HS-27A (cell line): ENCODE results near the gene NAA50.

Experiments
- DNase-seq: peaks from one replicate; pipeline ENCODE4 v3.0.0-alpha.2; 2012; ENCODE audit warnings: low read depth, missing footprints

NAA50 gene

GRCh38 chr3:113685956-113686721 lies 59.9 kb downstream of the NAA50 start:
- no peak for DNase-seq

DNA sequence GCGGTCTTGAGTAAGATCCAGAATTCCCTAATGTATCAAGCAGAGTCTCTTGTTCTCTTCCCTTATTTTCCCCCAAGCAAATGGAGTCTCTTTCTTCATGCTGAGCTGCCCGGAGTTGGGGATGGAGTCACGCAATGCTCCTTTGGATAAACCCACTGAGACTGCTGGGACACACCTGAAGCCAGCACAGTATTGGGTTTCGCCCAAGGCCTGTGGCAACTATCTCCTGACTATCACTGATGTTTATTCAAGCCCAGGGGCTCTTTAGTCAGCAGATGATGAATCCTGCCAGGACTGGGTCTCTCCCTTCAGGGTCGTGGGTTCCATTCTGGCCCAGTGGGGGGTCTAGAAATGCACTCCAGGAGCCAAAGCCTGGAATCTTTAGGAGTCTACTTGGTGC lies 60.9 kb downstream of the NAA50 start:
- no peak for DNase-seq

DNA sequence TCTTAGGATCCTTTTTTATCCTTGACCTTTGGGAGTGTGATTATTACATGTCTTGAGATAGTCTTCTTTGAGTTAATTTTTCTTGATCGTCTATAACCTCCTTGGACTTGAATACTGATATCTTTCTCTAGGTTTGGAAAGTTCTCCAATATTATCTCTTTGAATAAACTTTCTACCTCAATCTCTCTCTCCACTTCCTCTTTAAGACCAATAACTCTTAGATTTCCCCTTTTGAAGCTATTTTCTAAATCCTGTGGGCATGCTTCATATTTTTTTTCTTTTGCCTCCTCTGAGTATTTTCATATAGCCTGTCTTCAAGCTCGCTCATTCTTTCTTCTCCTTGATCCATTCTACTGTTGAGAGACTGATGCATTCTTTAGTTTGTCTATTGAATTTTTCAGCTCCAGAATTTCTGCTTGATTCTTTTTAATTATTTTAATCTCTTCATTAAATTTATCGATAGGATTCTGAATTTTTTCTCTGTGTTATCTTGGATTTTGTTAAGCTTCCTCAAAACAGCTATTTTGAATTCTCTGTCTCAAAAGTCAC lies 61.7 kb downstream of the NAA50 start:
- DNase-seq, result no peak

DNA sequence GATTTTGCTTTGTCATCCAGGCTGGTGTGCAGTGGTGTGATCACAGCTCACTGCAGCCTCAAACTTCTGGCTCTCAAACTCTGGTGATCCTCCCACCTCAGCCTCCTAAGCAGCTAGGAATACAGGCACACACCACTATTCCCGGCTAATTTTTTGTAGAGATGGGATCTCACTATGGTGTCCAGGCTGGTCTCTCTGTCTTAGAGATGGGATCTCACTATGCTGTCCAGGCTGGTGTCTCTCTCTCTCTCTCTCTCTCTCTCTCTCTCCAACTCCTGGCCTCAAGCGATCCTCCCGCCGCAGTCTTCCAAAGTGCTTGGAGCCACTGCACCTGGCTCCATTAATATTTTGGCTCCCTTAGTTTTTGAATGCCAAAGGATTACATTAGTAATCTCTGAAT lies 67.3 kb downstream of the NAA50 start:
- DNase-seq, result no peak

- DNase-seq, result no peak
These were observed 68.3 kb downstream of the NAA50 start for GRCh38 chr3:113677737-113678136.

GRCh38 chr3:113676261-113676660 lies 69.8 kb downstream of the NAA50 start:
- DNase-seq, result no peak

DNA sequence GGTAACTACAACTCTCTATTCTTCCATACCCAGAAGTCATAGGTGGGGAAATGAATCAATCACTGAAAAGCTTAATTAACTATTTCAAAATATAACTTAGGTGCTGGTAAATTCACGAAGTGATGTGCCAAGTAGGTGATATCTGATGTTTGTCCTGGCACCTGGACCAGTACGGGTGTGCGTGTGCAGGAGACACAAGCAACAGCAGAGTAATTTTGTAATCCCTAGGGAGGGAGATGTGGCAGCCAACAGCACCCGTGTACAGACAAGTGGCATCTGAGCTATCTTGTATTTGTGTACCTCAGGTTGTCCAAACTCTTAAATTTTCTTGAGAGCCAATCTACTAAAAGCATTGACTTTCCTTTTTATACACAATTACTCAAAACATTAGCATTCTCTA lies 72.5 kb downstream of the NAA50 start:
- DNase-seq, result no peak

DNA sequence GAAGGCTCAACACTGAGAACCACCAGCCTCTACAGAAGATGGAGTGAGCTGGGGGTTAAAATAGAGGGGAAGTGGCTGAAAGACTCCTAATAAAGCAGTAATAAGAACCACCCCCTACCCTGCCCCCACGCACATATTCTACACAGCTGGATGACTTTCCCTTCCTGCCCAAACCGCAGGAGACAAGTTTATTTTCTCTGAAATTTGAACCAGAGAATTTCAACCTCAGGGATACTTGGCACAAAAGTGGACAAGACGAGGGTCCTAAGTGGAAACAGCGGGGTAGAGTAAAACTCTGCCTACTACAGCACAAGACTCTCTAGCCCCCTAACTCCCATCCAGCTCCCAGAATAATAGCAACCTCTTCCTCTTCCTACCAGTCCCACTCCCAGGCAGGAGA lies 78.0 kb downstream of the NAA50 start:
- DNase-seq, result no peak
